Left lung (tissue), 10 donors: ENCODE measurements around the gene ERRFI1. TPM values are rescaled to one million over a fixed set of nuclear protein-coding genes. Genes with fewer than 3 reads are reported as not detected.

Experiments used
- ATAC-seq: fragments of 200-7000 bp; cut with Tn5 transposase; one replicate; pipeline ENCODE4 v1.9.1; 2020; ENCODE audit warnings: moderate library complexity
- DNase-seq, 4 donors: peaks; one replicate each; pipeline ENCODE4 v3.0.0-alpha.2; 2013 to 2020
- H3K27ac ChIP-seq, 2 donors: fragments of 200-600 bp; sonication (generic) in 1 of 2; one replicate each; pipeline versions ENCODE4 v1.5.0 to v1.8.0; 2020 to 2021
- H3K27me3 ChIP-seq, 2 donors: fragments of 200-600 bp; sonication (generic) in 1 of 2; one replicate each; pipeline versions ENCODE4 v1.5.0 to v1.8.0; 2020 to 2021
- H3K36me3 ChIP-seq, 2 donors: fragments of 200-600 bp; sonication (generic) in 1 of 2; one replicate each; pipeline versions ENCODE4 v1.5.0 to v1.8.0; 2020 to 2021
- H3K4me1 ChIP-seq, 2 donors: fragments of 200-600 bp; one replicate each; pipeline ENCODE4 v1.8.0; 2021
- H3K4me3 ChIP-seq, 2 donors: fragments of 200-600 bp; sonication (generic) in 1 of 2; one replicate each; pipeline versions ENCODE4 v1.5.0 to v1.8.0; 2020 to 2021; ENCODE audit warnings: mild to moderate bottlenecking in 1 of 2
- H3K9me3 ChIP-seq, 2 donors: fragments of 200-600 bp; sonication (generic) in 1 of 2; one replicate each; pipeline versions ENCODE4 v1.5.0 to v1.8.0; 2020 to 2021
- CTCF ChIP-seq, 2 donors: fragments of 200-600 bp; sonication (generic) in 1 of 2; IDR thresholded peaks; one replicate each; pipeline versions ENCODE4 v1.5.0 to v1.8.0; 2021; ENCODE audit warnings: antibody characterized with exemption in 2 of 2
- intact Hi-C, 2 donors: fragments of 100-400 bp; cut with DNase I; formaldehyde crosslinking; loops; one replicate each; pipeline versions ENCODE4 v1.11.2 to v1.14.2; 2022
- polyA plus RNA-seq, 6 donors: library from polyadenylated mRNA; unstranded; fragments of 120-200 nt; gene quantifications; one replicate each; pipeline ENCODE4 v1.2.1, GENCODE V29; 2013; ENCODE audit not compliant: insufficient read length in 6 of 6
- total RNA-seq, 2 donors: library from RNA; stranded (reverse); fragmentation: NEBNext Ultra II Directional; extraction: Animal tissue kit (Norgen Biotek cat#: 25700); gene quantifications; one replicate each; pipeline ENCODE4 v1.2.1, GENCODE V29; 2021
- donor health status: DM: no; HTN: yes; CAD: no.
- donor health status: DM: no; HTN: no; CAD: no.

ERRFI1 gene
- total and polyA plus RNA-seq, 8 donors, result 60.8 to 88.8 (median 75.8) TPM

GRCh38 chr1:8021676-8022266 lies 4.3 kb downstream of the ERRFI1 start:
- ATAC-seq, result no peak
- H3K4me1 ChIP-seq, result peaks cover 26 to 52% of the 10 kb centered on the region in 2 donors

GRCh38 chr1:8020032-8020431 lies 6.1 kb downstream of the ERRFI1 start:
- H3K4me1 ChIP-seq, result peaks cover 43 to 57% of the 10 kb centered on the region in 2 donors
- H3K36me3 ChIP-seq, result no peaks in the 10 kb centered on the region
- intact Hi-C loops, result no loop called here
- peaks cover 0 to 19% of the 10 kb centered on the region in 2 donors for H3K27me3 ChIP-seq
- peak overlapping the region; percentile 20 to 58 for H3K27ac ChIP-seq
- H3K9me3 ChIP-seq, result no peaks in the 10 kb centered on the region
- DNase-seq, result peak in 1 of 4 donors; percentile 32
- no peak overlapping the region for H3K4me3 ChIP-seq
- peak; percentile 55 for ATAC-seq
- TF ChIP-seq CTCF (IDR thresholded peaks at IDR 0.05), result no peak

More at GRCh38 chr1:8021676-8022266, 4.3 kb downstream of the ERRFI1 start:
- H3K4me3 ChIP-seq, result peak overlapping the region in 1 of 2 donors; percentile 74
- DNase-seq, result no peak
- peaks cover 0 to 37% of the 10 kb centered on the region in 2 donors for H3K27me3 ChIP-seq
- TF ChIP-seq CTCF (IDR thresholded peaks at IDR 0.05), result no peak
- intact Hi-C loops, result no loop called here
- no peaks in the 10 kb centered on the region for H3K36me3 ChIP-seq
- peak overlapping the region in 1 of 2 donors; percentile 88 for H3K27ac ChIP-seq
- no peaks in the 10 kb centered on the region for H3K9me3 ChIP-seq

GRCh38 chr1:8019229-8019620 lies 6.9 kb downstream of the ERRFI1 start:
- Histone ChIP-seq H3K4me1 (peaks cover 46 to 62% of the 10 kb centered on the region in 2 donors), H3K27me3 (peaks cover 0 to 11% of the 10 kb centered on the region in 2 donors), H3K36me3 (peaks cover 0 to 5% of the 10 kb centered on the region in 2 donors), H3K27ac (peak overlapping the region in 1 of 2 donors; percentile 58), H3K9me3 (no peaks in the 10 kb centered on the region), H3K4me3 (no peak overlapping the region)
- intact Hi-C loops, result loop anchor here in 1 of 2 donors (10.0 kb wide), 1 partner anchor 336 kb away; no protein-coding TSS in a partner anchor
- ATAC-seq (no peak), DNase-seq (no peak)
- no peak for TF ChIP-seq CTCF (IDR thresholded peaks at IDR 0.05)

- TF ChIP-seq CTCF (IDR thresholded peaks at IDR 0.05), result no peak
- Histone ChIP-seq H3K4me1 (peaks cover 41 to 62% of the 10 kb centered on the region in 2 donors), H3K36me3 (peaks cover 0 to 10% of the 10 kb centered on the region in 2 donors), H3K27ac (peak overlapping the region in 1 of 2 donors; percentile 9), H3K27me3 (peaks cover 0 to 6% of the 10 kb centered on the region in 2 donors), H3K9me3 (no peaks in the 10 kb centered on the region), H3K4me3 (no peak overlapping the region)
- intact Hi-C loops, result loop anchor here in 1 of 2 donors (10.0 kb wide), 1 partner anchor 336 kb away; no protein-coding TSS in a partner anchor
- ATAC-seq, result no peak
- no peak for DNase-seq
Observed at GRCh38 chr1:8018492-8019228, 7.4 kb downstream of the ERRFI1 start.
